Measurements from ENCODE around the gene INCA1.

DNA sequence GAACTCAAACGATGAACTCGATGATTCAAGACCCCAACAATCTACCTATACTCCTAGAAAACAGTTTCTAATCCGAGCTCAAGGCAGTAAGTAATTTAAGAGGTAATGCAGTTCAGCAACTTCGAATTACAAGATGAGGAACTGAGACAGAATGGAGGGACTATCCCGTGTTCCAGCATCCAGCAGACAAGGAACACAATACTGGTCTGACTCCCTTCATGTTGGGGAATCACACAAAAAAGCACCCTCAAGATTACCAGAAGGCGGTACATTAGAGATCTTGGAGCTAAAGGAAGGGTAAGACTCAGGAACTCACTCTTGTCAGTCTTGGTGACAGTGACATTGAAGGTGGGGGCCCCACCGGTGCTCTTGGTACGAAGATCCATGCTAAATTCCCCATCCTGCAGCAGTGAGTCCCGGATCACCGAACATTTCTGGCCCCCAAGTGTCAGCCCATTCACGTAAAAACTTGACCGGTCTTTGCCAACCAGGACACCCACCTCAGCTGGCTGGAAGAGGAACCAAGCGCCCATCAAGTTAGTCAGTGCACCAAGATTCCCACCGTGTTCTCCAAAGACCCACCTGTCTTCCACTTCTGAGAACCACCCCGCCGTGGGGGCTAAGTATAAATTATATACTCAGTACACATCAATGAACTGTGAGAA, 50.9 kb downstream of the INCA1 start:
- TF ChIP-seq, protein P1, sequence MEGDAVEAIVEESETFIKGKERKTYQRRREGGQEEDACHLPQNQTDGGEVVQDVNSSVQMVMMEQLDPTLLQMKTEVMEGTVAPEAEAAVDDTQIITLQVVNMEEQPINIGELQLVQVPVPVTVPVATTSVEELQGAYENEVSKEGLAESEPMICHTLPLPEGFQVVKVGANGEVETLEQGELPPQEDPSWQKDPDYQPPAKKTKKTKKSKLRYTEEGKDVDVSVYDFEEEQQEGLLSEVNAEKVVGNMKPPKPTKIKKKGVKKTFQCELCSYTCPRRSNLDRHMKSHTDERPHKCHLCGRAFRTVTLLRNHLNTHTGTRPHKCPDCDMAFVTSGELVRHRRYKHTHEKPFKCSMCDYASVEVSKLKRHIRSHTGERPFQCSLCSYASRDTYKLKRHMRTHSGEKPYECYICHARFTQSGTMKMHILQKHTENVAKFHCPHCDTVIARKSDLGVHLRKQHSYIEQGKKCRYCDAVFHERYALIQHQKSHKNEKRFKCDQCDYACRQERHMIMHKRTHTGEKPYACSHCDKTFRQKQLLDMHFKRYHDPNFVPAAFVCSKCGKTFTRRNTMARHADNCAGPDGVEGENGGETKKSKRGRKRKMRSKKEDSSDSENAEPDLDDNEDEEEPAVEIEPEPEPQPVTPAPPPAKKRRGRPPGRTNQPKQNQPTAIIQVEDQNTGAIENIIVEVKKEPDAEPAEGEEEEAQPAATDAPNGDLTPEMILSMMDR (conservative IDR thresholded peaks at IDR 0.05; ENCODE audit: low read length) = no peak
- TF ChIP-seq EZH2phosphoT487 (IDR thresholded peaks at IDR 0.05; ENCODE audit: borderline replicate concordance, low read depth, low read length) = no peak

Data from OCI-LY7 (cell line).